Measurements from ENCODE around the gene STRIP1.
"Not testable (repeated sequence)": the region's sequence is repeated elsewhere in the genome, so short reads cannot be mapped to it uniquely, and the experiment has no call there.

The STRIP1 gene

GRCh38 chr1:110007046-110007830 lies 27.2 kb upstream of the STRIP1 start:
- TF ChIP-seq POU2F2 (IDR thresholded peaks at IDR 0.05; ENCODE audit: low read depth, low read length), result no peak
- DNase-seq (ENCODE audit: insufficient read length, low spot score) (no peak), FAIRE-seq (no peak)

- no peak for FAIRE-seq
- TF ChIP-seq POLR2A (IDR thresholded peaks at IDR 0.05; ENCODE audit: low read depth, low read length), result no peak
- DNase-seq (ENCODE audit: insufficient read length, low spot score), result no peak
Measured at GRCh38 chr1:110008971-110009565, 25.4 kb upstream of the STRIP1 start.

- FAIRE-seq (peak; percentile 91), DNase-seq (ENCODE audit: insufficient read length, low spot score) (peak; percentile 51)
- no peak for TF ChIP-seq POU2F2 (IDR thresholded peaks at IDR 0.05; ENCODE audit: low read depth, low read length)
- TF ChIP-seq SPI1 (IDR thresholded peaks at IDR 0.05; ENCODE audit: low read depth, low read length), result no peak
- TF ChIP-seq PAX5 (IDR thresholded peaks at IDR 0.05; ENCODE audit: insufficient read depth, low read length, severe bottlenecking), result no peak
- no peak for TF ChIP-seq POLR2AphosphoS5 (IDR thresholded peaks at IDR 0.05; ENCODE audit: low read depth, low read length)
- no peak for TF ChIP-seq TAF1 (IDR thresholded peaks at IDR 0.05; ENCODE audit: low read depth, low read length)
- TF ChIP-seq POLR2A (IDR thresholded peaks at IDR 0.05; ENCODE audit: low read depth, low read length), result no peak
Measured at GRCh38 chr1:110011527-110012041, 22.8 kb upstream of the STRIP1 start.

- TF ChIP-seq POU2F2 (IDR thresholded peaks at IDR 0.05; ENCODE audit: low read depth, low read length) (no peak), PAX5 (IDR thresholded peaks at IDR 0.05; ENCODE audit: insufficient read depth, low read length, severe bottlenecking) (no peak), TAF1 (IDR thresholded peaks at IDR 0.05; ENCODE audit: low read depth, low read length) (no peak), POLR2AphosphoS5 (IDR thresholded peaks at IDR 0.05; ENCODE audit: low read depth, low read length) (no peak), POLR2A (IDR thresholded peaks at IDR 0.05; ENCODE audit: low read depth, low read length) (no peak), SPI1 (IDR thresholded peaks at IDR 0.05; ENCODE audit: low read depth, low read length) (no peak; the same call in 1 of the 2 replicates)
- FAIRE-seq (no peak), DNase-seq (ENCODE audit: insufficient read length, low spot score) (peak; percentile 17)
Measured at GRCh38 chr1:110012100-110012780, 22.2 kb upstream of the STRIP1 start.

GRCh38 chr1:110017792-110018191 lies 16.6 kb upstream of the STRIP1 start:
- DNase-seq (ENCODE audit: insufficient read length, low spot score) (no peak), FAIRE-seq (no peak)
- TF ChIP-seq PAX5 (IDR thresholded peaks at IDR 0.05; ENCODE audit: insufficient read depth, low read length, severe bottlenecking) (no peak), SPI1 (IDR thresholded peaks at IDR 0.05; ENCODE audit: low read depth, low read length) (no peak), POLR2A (IDR thresholded peaks at IDR 0.05; ENCODE audit: low read depth, low read length) (no peak), TAF1 (IDR thresholded peaks at IDR 0.05; ENCODE audit: low read depth, low read length) (no peak), POLR2AphosphoS5 (IDR thresholded peaks at IDR 0.05; ENCODE audit: low read depth, low read length) (no peak), POU2F2 (IDR thresholded peaks at IDR 0.05; ENCODE audit: low read depth, low read length) (no peak)

GRCh38 chr1:110018396-110018795 lies 16.0 kb upstream of the STRIP1 start:
- DNase-seq (ENCODE audit: insufficient read length, low spot score), result no peak
- FAIRE-seq, result no peak
- TF ChIP-seq PAX5 (IDR thresholded peaks at IDR 0.05; ENCODE audit: insufficient read depth, low read length, severe bottlenecking), result no peak
- TF ChIP-seq POLR2A (IDR thresholded peaks at IDR 0.05; ENCODE audit: low read depth, low read length), result no peak
- no peak for TF ChIP-seq POLR2AphosphoS5 (IDR thresholded peaks at IDR 0.05; ENCODE audit: low read depth, low read length)
- TF ChIP-seq POU2F2 (IDR thresholded peaks at IDR 0.05; ENCODE audit: low read depth, low read length), result no peak
- TF ChIP-seq TAF1 (IDR thresholded peaks at IDR 0.05; ENCODE audit: low read depth, low read length), result no peak
- TF ChIP-seq SPI1 (IDR thresholded peaks at IDR 0.05; ENCODE audit: low read depth, low read length), result no peak

GRCh38 chr1:110019770-110020169 lies 14.7 kb upstream of the STRIP1 start:
- TF ChIP-seq POLR2A (IDR thresholded peaks at IDR 0.05; ENCODE audit: low read depth, low read length) (no peak), SPI1 (IDR thresholded peaks at IDR 0.05; ENCODE audit: low read depth, low read length) (no peak), POU2F2 (IDR thresholded peaks at IDR 0.05; ENCODE audit: low read depth, low read length) (no peak), POLR2AphosphoS5 (IDR thresholded peaks at IDR 0.05; ENCODE audit: low read depth, low read length) (no peak), TAF1 (IDR thresholded peaks at IDR 0.05; ENCODE audit: low read depth, low read length) (no peak), PAX5 (IDR thresholded peaks at IDR 0.05; ENCODE audit: insufficient read depth, low read length, severe bottlenecking) (no peak)
- DNase-seq (ENCODE audit: insufficient read length, low spot score) (no peak), FAIRE-seq (no peak)

GRCh38 chr1:110021285-110021684 lies 13.1 kb upstream of the STRIP1 start:
- FAIRE-seq, result no peak
- no peak for DNase-seq (ENCODE audit: insufficient read length, low spot score)
- no peak for TF ChIP-seq SPI1 (IDR thresholded peaks at IDR 0.05; ENCODE audit: low read depth, low read length)
- TF ChIP-seq PAX5 (IDR thresholded peaks at IDR 0.05; ENCODE audit: insufficient read depth, low read length, severe bottlenecking), result no peak
- TF ChIP-seq POLR2AphosphoS5 (IDR thresholded peaks at IDR 0.05; ENCODE audit: low read depth, low read length), result no peak

GRCh38 chr1:110024613-110025012 lies 9.8 kb upstream of the STRIP1 start:
- FAIRE-seq (no peak), DNase-seq (ENCODE audit: insufficient read length, low spot score) (no peak)
- TF ChIP-seq POLR2A (IDR thresholded peaks at IDR 0.05; ENCODE audit: low read depth, low read length) (no peak), SPI1 (IDR thresholded peaks at IDR 0.05; ENCODE audit: low read depth, low read length) (no peak), PAX5 (IDR thresholded peaks at IDR 0.05; ENCODE audit: insufficient read depth, low read length, severe bottlenecking) (no peak), TAF1 (IDR thresholded peaks at IDR 0.05; ENCODE audit: low read depth, low read length) (no peak), POU2F2 (IDR thresholded peaks at IDR 0.05; ENCODE audit: low read depth, low read length) (no peak), POLR2AphosphoS5 (IDR thresholded peaks at IDR 0.05; ENCODE audit: low read depth, low read length) (no peak)

- not testable (repeated sequence) for DNase-seq (ENCODE audit: insufficient read length, low spot score); FAIRE-seq
Measured at GRCh38 chr1:110030687-110031086, 3.7 kb upstream of the STRIP1 start.

Data from GM12891 (cell line).